Measurements from ENCODE around the gene ARL4A. TPM values are rescaled to one million over a fixed set of nuclear protein-coding genes. Genes with fewer than 3 reads are reported as not detected.

Gene ARL4A
- total and polyA plus RNA-seq, 9 of the 15 experiments (the other 6 are each of a cell fraction or from before 2014, with no cell fraction given), result 118 to 688 (median 172) TPM

GRCh38 chr7:12686891-12687717 lies at the start of gene ARL4A (continued):
- TF ChIP-seq FOXA3 (CRISPR knock-in tag; conservative IDR thresholded peaks at IDR 0.05 in 1 of 2, IDR thresholded peaks at IDR 0.05 in 1 of 2), result peak in 1 of 2 experiments; percentile 53; a peak in 2 of 4 replicates
- peak; percentile 99 for TF ChIP-seq SUPT5H (IDR thresholded peaks at IDR 0.05)
- no peak for TF ChIP-seq ZBTB8A (IDR thresholded peaks at IDR 0.05; ENCODE audit: partially characterized antibody)
- no peak for TF ChIP-seq ZNF140 (CRISPR knock-in tag; IDR thresholded peaks at IDR 0.05)
- 0 out of 2 replicates have a peak, but pooled peaks have one; percentile 55 for TF ChIP-seq RNF2 (IDR thresholded peaks at IDR 0.05)
- TF ChIP-seq HNRNPK (IDR thresholded peaks at IDR 0.05; ENCODE audit: low read depth, low read length, poor library complexity, severe bottlenecking), result no peak
- TF ChIP-seq RBM22 (IDR thresholded peaks at IDR 0.05; ENCODE audit: low read depth, low read length, poor library complexity, severe bottlenecking), result no peak
- peak; percentile 89 for TF ChIP-seq FIP1L1 (IDR thresholded peaks at IDR 0.05; ENCODE audit: low read depth, low read length, poor library complexity, severe bottlenecking)
- no peak for TF ChIP-seq DNMT1 (IDR thresholded peaks at IDR 0.05)
- TF ChIP-seq ZNF224 (CRISPR knock-in tag; IDR thresholded peaks at IDR 0.05), result no peak
- TF ChIP-seq TCF7 (IDR thresholded peaks at IDR 0.05; ENCODE audit: borderline replicate concordance), result peak; percentile 3; the same call in 1 of the 2 replicates
- no peak for TF ChIP-seq PURB (CRISPR knock-in tag; IDR thresholded peaks at IDR 0.05; ENCODE audit: low read depth)
- TF ChIP-seq ZNF766 (CRISPR knock-in tag; conservative IDR thresholded peaks at IDR 0.05), result peak; percentile 88
- TF ChIP-seq ZEB2 (IDR thresholded peaks at IDR 0.05), result peak; percentile 90
- no peak for TF ChIP-seq ATF1 (CRISPR knock-in tag; IDR thresholded peaks at IDR 0.05)
- TF ChIP-seq ATF1 (tag; IDR thresholded peaks at IDR 0.05), result peak; percentile 47
- no peak for TF ChIP-seq ZNF586 (CRISPR knock-in tag; conservative IDR thresholded peaks at IDR 0.05)
- TF ChIP-seq ELK1 (CRISPR knock-in tag; IDR thresholded peaks at IDR 0.05), result no peak
- no peak; the same call in 1 of the 2 replicates for TF ChIP-seq MXI1 (IDR thresholded peaks at IDR 0.05; ENCODE audit: low read depth, low read length)
- TF ChIP-seq EGR1 (conservative IDR thresholded peaks at IDR 0.05), result peak; percentile 79
- TF ChIP-seq CHD1 (IDR thresholded peaks at IDR 0.05; ENCODE audit: low read length), result peak; percentile 85
- no peak for TF ChIP-seq ZNF696 (CRISPR knock-in tag; conservative IDR thresholded peaks at IDR 0.05)
- TF ChIP-seq FUS (optimal IDR thresholded peaks at IDR 0.05; ENCODE audit: low read depth, low read length), result no peak
- no peak for TF ChIP-seq PPARD (CRISPR knock-in tag; IDR thresholded peaks at IDR 0.05)
- peak; percentile 99 for TF ChIP-seq POLR2B (IDR thresholded peaks at IDR 0.05; ENCODE audit: low read depth, partially characterized antibody)
- no peak; the same call in 1 of the 2 replicates for TF ChIP-seq USF1 (CRISPR knock-in tag; IDR thresholded peaks at IDR 0.05)
- peak; percentile 91 for TF ChIP-seq TFAP4 (CRISPR knock-in tag; IDR thresholded peaks at IDR 0.05; ENCODE audit: borderline replicate concordance)
- no peak for TF ChIP-seq RBM39 (optimal IDR thresholded peaks at IDR 0.05; ENCODE audit: low read depth, low read length)
